Urothelium cell line (cell line): ENCODE results near the gene MAPT.
"Not testable (repeated sequence)": the region's sequence is repeated elsewhere in the genome, so short reads cannot be mapped to it uniquely, and the experiment has no call there.

Experiments
- DNase-seq: peaks from one replicate; pipeline ENCODE4 v3.0.0; 2011; ENCODE audit warnings: low spot score, mixed read lengths
- FAIRE-seq: peaks from 2 replicates; lab custom pipeline; 2011; peaks lifted over from hg19 to GRCh38; lab: Jason Lieb, UNC

The MAPT gene

GRCh38 chr17:45861165-45861564 lies 33.2 kb upstream of the MAPT start:
- no peak for DNase-seq

GRCh38 chr17:45862127-45862526 lies 32.2 kb upstream of the MAPT start:
- DNase-seq, FAIRE-seq: not testable (repeated sequence)

More at GRCh38 chr17:45861165-45861564, 33.2 kb upstream of the MAPT start:
- FAIRE-seq, result no peak

GRCh38 chr17:45863857-45864654 lies 30.3 kb upstream of the MAPT start:
- DNase-seq (no peak), FAIRE-seq (no peak)

GRCh38 chr17:45867171-45867570 lies 27.2 kb upstream of the MAPT start:
- DNase-seq (no peak), FAIRE-seq (no peak)

- FAIRE-seq (no peak), DNase-seq (no peak)
These were observed 26.7 kb upstream of the MAPT start for GRCh38 chr17:45867702-45868101.

DNA sequence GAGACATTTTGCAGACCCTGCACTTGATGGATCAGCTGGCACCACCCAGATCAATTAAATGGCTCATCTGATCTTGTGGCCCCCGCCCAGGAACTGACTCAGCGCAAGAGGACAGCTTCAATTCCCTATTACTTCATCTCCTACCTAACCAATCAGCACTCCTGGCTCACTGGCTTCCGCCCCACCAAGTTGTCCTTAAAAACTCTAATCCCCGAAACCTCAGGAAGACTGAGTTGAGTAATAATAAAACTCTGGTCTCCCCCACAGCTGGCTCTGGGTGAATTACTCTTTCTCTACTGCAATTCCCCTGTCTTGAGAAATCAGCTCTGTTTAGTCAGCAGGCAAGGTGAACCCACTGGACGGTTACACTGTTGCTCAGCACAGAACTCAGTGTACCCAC lies 26.1 kb upstream of the MAPT start:
- DNase-seq (no peak), FAIRE-seq (no peak)

GRCh38 chr17:45869676-45870341 lies 24.5 kb upstream of the MAPT start:
- FAIRE-seq, result peak; percentile 13
- no peak for DNase-seq

DNA sequence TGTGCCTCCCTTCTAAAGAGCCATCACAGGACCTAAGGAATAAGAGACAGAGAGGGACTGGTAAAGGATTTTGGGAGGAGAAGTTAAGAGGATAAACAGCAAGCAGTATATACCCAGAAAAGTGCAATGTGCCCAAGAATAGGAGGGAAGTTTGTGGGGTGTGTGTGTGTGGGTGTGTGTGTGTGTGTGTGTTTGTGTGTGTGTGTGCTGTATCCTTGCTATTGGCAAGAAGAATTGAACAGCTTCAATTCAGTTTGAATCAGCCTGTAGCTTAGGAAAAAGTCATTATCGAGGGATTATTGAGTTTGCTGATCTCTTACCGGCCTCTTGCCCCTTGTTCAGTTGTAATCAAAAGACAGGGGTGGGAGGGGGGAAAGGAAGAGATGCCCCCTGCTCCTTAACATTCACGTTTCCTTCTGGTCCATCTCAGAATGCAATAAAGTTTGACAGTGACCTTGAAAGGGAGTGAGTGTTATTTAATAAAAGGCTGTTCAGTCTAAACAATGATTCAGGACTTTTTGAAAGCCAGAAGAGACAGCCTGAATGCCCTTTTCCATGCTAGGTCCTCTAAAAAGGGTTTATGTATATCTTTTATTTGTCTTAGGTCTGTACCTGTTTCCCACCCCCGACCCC lies 23.9 kb upstream of the MAPT start:
- no peak for FAIRE-seq
- DNase-seq, result no peak

GRCh38 chr17:45871718-45872117 lies 22.6 kb upstream of the MAPT start:
- DNase-seq (no peak), FAIRE-seq (no peak)

GRCh38 chr17:45873728-45874127 lies 20.6 kb upstream of the MAPT start:
- no peak for DNase-seq
- FAIRE-seq, result no peak

DNA sequence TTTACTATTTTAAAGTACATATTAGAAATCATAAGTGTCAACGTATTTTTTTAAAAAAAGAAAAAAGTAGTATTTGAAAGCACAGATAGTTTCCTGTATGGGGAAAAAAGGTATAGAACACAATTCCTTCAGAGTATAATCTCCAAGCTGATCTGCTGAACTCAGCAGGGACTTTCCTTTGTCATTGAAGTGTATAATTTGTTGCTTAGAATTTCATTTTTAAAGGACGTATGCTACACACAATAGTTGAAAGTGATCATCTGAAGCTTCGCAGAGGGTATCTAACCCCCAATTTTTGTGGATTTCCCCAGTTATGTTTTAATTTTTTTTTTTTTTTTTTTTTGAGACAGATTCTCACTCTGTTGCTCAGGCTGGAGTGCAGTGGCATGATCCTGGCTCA lies 20.2 kb upstream of the MAPT start:
- FAIRE-seq (no peak), DNase-seq (no peak)

DNA sequence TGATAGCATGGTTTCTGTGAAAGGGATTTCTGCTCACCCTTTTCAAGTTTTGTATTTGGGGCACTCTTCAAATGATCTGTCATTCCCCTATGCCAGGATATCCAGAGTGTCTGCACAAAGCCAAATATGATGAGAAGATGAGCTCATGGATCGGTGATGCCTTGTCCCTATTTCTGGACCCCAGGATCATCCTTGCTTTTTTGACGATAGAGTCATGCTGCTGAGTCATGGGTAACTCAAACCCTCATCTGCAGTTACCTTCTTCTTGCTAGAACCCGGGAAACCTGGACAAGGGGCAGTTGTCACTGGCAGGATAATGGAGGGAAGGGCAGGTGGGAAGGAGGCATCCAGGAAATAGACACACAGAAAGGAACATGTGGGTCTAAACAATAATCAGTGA lies 17.8 kb upstream of the MAPT start:
- no peak for FAIRE-seq

GRCh38 chr17:45877467-45877866 lies 16.9 kb upstream of the MAPT start:
- DNase-seq, result no peak
- no peak for FAIRE-seq

More for the DNA sequence above, 17.8 kb upstream of the MAPT start:
- no peak for DNase-seq

GRCh38 chr17:45883063-45883462 lies 11.3 kb upstream of the MAPT start:
- DNase-seq (no peak), FAIRE-seq (peak; percentile 52)

DNA sequence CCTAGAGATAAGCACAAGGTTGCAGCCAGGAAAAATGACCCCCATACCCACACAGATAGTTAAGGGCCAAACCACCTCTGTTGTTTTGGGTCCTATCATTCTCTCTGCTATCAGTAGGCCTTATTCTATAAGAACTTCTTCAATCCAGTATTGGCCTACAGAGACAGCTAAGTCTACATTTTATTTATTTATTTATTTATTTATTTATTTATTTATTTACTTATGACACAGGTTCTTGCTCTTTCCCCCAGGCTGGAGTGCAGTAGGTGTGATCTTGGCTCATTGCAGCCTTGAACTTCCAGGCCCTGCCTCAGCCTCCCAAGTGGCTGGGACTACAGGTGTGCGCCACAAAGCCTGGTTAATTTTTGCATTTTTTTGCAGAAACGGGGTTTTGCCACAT lies 7.5 kb upstream of the MAPT start:
- DNase-seq (no peak), FAIRE-seq (no peak)

GRCh38 chr17:45888392-45888791 lies 6.0 kb upstream of the MAPT start:
- FAIRE-seq (no peak), DNase-seq (no peak)

- FAIRE-seq (no peak), DNase-seq (no peak)
These were observed 4.8 kb upstream of the MAPT start for GRCh38 chr17:45889579-45889978.

GRCh38 chr17:45893725-45894021 lies 681 bp upstream of the MAPT start:
- DNase-seq, result no peak
- FAIRE-seq, result no peak

GRCh38 chr17:45895304-45895968 lies 1.1 kb downstream of the MAPT start:
- peak; percentile 59 for DNase-seq
- peak; percentile 90 for FAIRE-seq

DNA sequence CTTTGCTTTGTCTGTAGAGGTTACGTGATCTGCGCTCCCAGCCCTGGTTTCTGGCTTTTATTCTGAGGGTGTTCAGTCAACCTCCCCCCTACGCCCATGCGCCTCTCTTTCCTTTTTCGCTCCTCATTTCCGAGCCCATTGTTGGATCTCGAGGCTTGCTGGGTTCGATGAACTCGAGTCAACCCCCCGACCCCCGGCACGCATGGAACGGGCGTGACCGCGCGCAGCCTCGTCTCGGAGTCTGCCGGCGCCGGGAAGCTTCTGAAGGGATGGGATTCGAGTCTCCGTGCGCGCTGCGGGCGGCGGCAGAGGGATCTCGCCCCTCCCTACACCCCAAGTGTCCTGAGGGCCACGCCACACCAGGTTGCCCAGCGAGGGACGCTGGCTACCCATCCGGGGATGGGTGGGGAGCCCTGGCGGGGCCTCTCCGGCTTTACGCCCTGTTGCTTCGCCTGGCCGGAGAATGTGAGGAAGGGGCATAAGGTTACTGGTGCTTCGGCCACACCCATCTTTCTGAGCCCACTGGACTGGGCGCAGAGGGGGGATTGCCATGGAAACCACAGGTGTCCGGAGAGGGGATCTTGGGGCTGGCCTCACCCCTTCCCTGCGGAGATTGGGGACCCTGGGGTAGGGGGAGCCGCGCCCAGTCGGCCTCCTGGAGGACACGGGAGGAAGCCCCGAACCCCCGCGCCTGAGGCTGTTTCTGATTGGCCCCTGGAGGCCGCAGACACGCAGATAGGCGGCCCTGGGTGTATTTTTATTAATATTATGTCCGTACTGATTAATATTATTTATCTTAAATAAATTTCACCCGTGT lies 1.8 kb downstream of the MAPT start:
- FAIRE-seq, result no peak

More for the DNA sequence above, 1.8 kb downstream of the MAPT start:
- DNase-seq, result no peak
